ENCODE measurements around the gene KIF21B. TPM values are rescaled to one million over a fixed set of nuclear protein-coding genes. Genes with fewer than 3 reads are reported as not detected.

Gene KIF21B
- total and polyA plus RNA-seq, 2 of the 4 experiments (the other 2 are of a cell fraction): 0.36 to 0.55 TPM

DNA sequence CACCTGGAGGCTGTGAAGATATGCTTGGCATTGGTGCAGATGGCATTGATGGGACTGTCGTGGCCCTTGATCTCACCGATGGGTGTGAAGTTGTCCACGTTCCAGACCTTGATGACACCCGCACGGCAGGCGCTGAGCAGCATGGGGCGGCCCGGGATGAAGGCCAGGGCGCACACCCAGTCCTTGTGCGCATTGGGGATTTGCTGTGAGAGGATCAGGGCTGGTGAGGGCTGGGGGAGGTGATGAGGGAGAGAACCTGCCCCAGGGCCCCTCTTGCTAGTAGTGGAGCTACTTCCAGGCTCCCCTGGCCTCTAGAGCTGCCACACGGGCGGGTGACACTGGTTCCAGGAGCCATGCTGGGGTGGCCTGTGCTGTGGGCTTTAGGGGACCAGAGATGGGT, 48.8 kb downstream of the KIF21B start:
- in situ Hi-C loops (cut with MboI; ENCODE audit: low sequenced_read_pairs): loop anchor here (5.0 kb wide), 1 partner anchor 68 kb away; no protein-coding TSS in a partner anchor
- BruUV-seq (replicated peaks): no TSS peak
- dilution Hi-C loops (cut with HindIII; ENCODE audit: low sequenced_read_pairs, unreplicated experiment): no loop called here

More for the DNA sequence above, 48.8 kb downstream of the KIF21B start:
- CTCF ChIA-PET: no interaction called here
- ATAC-seq (ENCODE audit: low read depth) (no peak), DNase-seq (no peak)
- H3K14ac ChIP-seq (replicated peaks; ENCODE audit: low read depth, low read length): no peak overlapping the region
- no peak overlapping the region for H2AK9ac ChIP-seq (replicated peaks; ENCODE audit: low read depth, low read length, poor library complexity)
- no peak overlapping the region for H3K18ac ChIP-seq (ENCODE audit: low read depth, low read length)
- no peak overlapping the region for H2BK20ac ChIP-seq (ENCODE audit: low read depth, low read length)
- POLR2A ChIA-PET (ENCODE audit: unreplicated experiment): no interaction called here
- no peak overlapping the region for H4K91ac ChIP-seq (ENCODE audit: insufficient read depth, low read depth, low read length)
- TF ChIP-seq CEBPB (IDR thresholded peaks at IDR 0.05; ENCODE audit: low read depth, low read length) (no peak), RAD21 (IDR thresholded peaks at IDR 0.05; ENCODE audit: low read length) (no peak), CTCF (conservative IDR thresholded peaks at IDR 0.05; ENCODE audit: low read depth, low read length) (no peak), MAFK (IDR thresholded peaks at IDR 0.05; ENCODE audit: low read depth, low read length) (no peak), FOS (IDR thresholded peaks at IDR 0.05; ENCODE audit: low read depth, low read length) (no peak), CHD1 (IDR thresholded peaks at IDR 0.05; ENCODE audit: low read depth, low read length) (no peak), POLR2A (IDR thresholded peaks at IDR 0.05; ENCODE audit: low read depth, low read length) (no peak), MXI1 (IDR thresholded peaks at IDR 0.05; ENCODE audit: borderline replicate concordance, low read depth, low read length) (no peak), SMC3 (IDR thresholded peaks at IDR 0.05; ENCODE audit: low read depth, low read length) (no peak), NFE2L2 (IDR thresholded peaks at IDR 0.05; ENCODE audit: low read depth, low read length) (no peak), BHLHE40 (IDR thresholded peaks at IDR 0.05; ENCODE audit: low read depth, low read length) (no peak), RFX5 (IDR thresholded peaks at IDR 0.05; ENCODE audit: low read depth, low read length) (no peak)
- TF ChIP-seq, protein P1, sequence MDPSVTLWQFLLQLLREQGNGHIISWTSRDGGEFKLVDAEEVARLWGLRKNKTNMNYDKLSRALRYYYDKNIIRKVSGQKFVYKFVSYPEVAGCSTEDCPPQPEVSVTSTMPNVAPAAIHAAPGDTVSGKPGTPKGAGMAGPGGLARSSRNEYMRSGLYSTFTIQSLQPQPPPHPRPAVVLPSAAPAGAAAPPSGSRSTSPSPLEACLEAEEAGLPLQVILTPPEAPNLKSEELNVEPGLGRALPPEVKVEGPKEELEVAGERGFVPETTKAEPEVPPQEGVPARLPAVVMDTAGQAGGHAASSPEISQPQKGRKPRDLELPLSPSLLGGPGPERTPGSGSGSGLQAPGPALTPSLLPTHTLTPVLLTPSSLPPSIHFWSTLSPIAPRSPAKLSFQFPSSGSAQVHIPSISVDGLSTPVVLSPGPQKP (IDR thresholded peaks at IDR 0.05; ENCODE audit: borderline replicate concordance, low read depth, low read length): no peak
- TF ChIP-seq, protein P2, sequence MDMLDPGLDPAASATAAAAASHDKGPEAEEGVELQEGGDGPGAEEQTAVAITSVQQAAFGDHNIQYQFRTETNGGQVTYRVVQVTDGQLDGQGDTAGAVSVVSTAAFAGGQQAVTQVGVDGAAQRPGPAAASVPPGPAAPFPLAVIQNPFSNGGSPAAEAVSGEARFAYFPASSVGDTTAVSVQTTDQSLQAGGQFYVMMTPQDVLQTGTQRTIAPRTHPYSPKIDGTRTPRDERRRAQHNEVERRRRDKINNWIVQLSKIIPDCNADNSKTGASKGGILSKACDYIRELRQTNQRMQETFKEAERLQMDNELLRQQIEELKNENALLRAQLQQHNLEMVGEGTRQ (IDR thresholded peaks at IDR 0.05; ENCODE audit: low read depth, low read length): no peak
- peaks cover 5% of the 10 kb centered on the region; the same call in 1 of the 2 replicates for H3K27me3 ChIP-seq (ENCODE audit: control insufficient read depth, insufficient read depth, low read length)
- H3K36me3 ChIP-seq (ENCODE audit: control insufficient read depth, insufficient read depth, low read length): no peaks in the 10 kb centered on the region
- no peak overlapping the region for H3K4ac ChIP-seq (ENCODE audit: low read depth, low read length)
- no peak overlapping the region for H3K27ac ChIP-seq (ENCODE audit: insufficient read depth, low read length)
- H4K20me1 ChIP-seq (ENCODE audit: insufficient read depth, low read length): no peaks in the 10 kb centered on the region
- H4K5ac ChIP-seq (ENCODE audit: low read depth, low read length): no peak overlapping the region
- H3K79me1 ChIP-seq (ENCODE audit: low read depth in 1 of 2, low read length in 2 of 2): no peaks in the 10 kb centered on the region
- H2BK120ac ChIP-seq (ENCODE audit: low read depth, low read length): no peak overlapping the region
- no peaks in the 10 kb centered on the region for H3K9me3 ChIP-seq (ENCODE audit: control insufficient read depth, insufficient read depth, low read length)
- no peak overlapping the region for H3K9ac ChIP-seq (ENCODE audit: low read depth, low read length)
- H3K56ac ChIP-seq (ENCODE audit: extremely low read depth, insufficient read depth, low read length): no peak overlapping the region
- H2AK5ac ChIP-seq (ENCODE audit: low read depth, low read length): no peak overlapping the region
- no peaks in the 10 kb centered on the region for H3K4me1 ChIP-seq (ENCODE audit: control insufficient read depth, insufficient read depth, low read length)
- no peak overlapping the region for H3K4me2 ChIP-seq (ENCODE audit: low read depth, low read length)
- 81% methylated on average over 7 of the region's 12 CpGs; no CpG with 5 or more reads in 1 of the 2 experiments for WGBS, 2 experiments (ENCODE audit: extremely low coverage in 2 of 2, insufficient read length in 1 of 2)
- no peak overlapping the region for H4K8ac ChIP-seq (ENCODE audit: low read depth in 2 of 2, low read length in 2 of 2)
- no peak overlapping the region for H2BK5ac ChIP-seq (ENCODE audit: low read depth, low read length, poor library complexity, severe bottlenecking)
- intact Hi-C loops (cut with micrococcal nuclease): loop anchor here (5.0 to 10.0 kb wide), 2 partner anchors 350 to 433 kb away; partner anchors contain the start of gene KIF14
- no peak overlapping the region for H2BK15ac ChIP-seq (ENCODE audit: low read depth, low read length)
- no peak overlapping the region for H3K4me3 ChIP-seq (ENCODE audit: insufficient read depth, low read depth, low read length)
- H3K23ac ChIP-seq (ENCODE audit: low read depth, low read length): no peak overlapping the region
- H3K9me1 ChIP-seq (ENCODE audit: insufficient read depth, low read length): no peaks in the 10 kb centered on the region
- H2AFZ ChIP-seq (replicated peaks; ENCODE audit: low read length, poor library complexity): no peak overlapping the region

Measured in IMR-90 (cell line).